Fibroblast of lung (primary cell): ENCODE results near the gene PSMD11.

ENCODE experiments used
- EZH2 ChIP-seq: IDR thresholded peaks from 2 replicates; pipeline ENCODE4 v1.5.1; 2012; ENCODE audit warnings: low read length, control low read depth, mild to moderate bottlenecking; ENCODE audit errors: missing control alignments
- TF ChIP-seq, protein P1 (sequence below), 2 donors: IDR thresholded peaks in 1 of 2; conservative IDR thresholded peaks in 1 of 2; 1 replicate in 1 of 2; 2 replicates in 1 of 2; pipeline ENCODE4 v1.5.1; 2011 to 2012; ENCODE audit warnings: low read length in 2 of 2, control low read depth in 1 of 2, inconsistent platforms in 1 of 2, low read depth in 1 of 2, mild to moderate bottlenecking in 1 of 2

GRCh38 chr17:32497431-32498205, 53.3 kb downstream of the PSMD11 start:
- TF ChIP-seq, protein P1, sequence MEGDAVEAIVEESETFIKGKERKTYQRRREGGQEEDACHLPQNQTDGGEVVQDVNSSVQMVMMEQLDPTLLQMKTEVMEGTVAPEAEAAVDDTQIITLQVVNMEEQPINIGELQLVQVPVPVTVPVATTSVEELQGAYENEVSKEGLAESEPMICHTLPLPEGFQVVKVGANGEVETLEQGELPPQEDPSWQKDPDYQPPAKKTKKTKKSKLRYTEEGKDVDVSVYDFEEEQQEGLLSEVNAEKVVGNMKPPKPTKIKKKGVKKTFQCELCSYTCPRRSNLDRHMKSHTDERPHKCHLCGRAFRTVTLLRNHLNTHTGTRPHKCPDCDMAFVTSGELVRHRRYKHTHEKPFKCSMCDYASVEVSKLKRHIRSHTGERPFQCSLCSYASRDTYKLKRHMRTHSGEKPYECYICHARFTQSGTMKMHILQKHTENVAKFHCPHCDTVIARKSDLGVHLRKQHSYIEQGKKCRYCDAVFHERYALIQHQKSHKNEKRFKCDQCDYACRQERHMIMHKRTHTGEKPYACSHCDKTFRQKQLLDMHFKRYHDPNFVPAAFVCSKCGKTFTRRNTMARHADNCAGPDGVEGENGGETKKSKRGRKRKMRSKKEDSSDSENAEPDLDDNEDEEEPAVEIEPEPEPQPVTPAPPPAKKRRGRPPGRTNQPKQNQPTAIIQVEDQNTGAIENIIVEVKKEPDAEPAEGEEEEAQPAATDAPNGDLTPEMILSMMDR (conservative IDR thresholded peaks at IDR 0.05 in 1 of 2, IDR thresholded peaks at IDR 0.05 in 1 of 2; ENCODE audit: low read depth in 1 of 2, low read length in 2 of 2), result no peak
- TF ChIP-seq EZH2, result no peak
